Activated B cell treated with CpG ODN at 0.5 μM for 24 hours (primary cell): ENCODE results near the gene AKT1. TPM values are rescaled to one million over a fixed set of nuclear protein-coding genes. Genes with fewer than 3 reads are reported as not detected.

Source experiments
- ATAC-seq: fragments of 200-7000 bp; cut with Tn5 transposase; one replicate; pipeline ENCODE4 v1.10.0; 2021; ENCODE audit warnings: low read depth, mild to moderate bottlenecking, moderate library complexity
- CTCF ChIA-PET: fragments of 350-600 bp; sonication (Branson Sonifier 250); formaldehyde crosslinking; loops from one replicate; lab custom pipeline; 2021; ENCODE audit warnings: antibody characterized with exemption; lab: Charles Lee
- POLR2A ChIA-PET: fragments of 350-600 bp; sonication (Branson Sonifier 250); formaldehyde crosslinking; loops from one replicate; lab custom pipeline; 2021; ENCODE audit warnings: antibody characterized with exemption; lab: Charles Lee
- DNase-seq: peaks from one replicate; pipeline ENCODE4 v3.0.0; 2022
- H3K27ac Mint-ChIP-seq: one replicate; pipeline ENCODE4 v1.8.0; 2020; ENCODE audit warnings: mixed read lengths
- H3K27me3 Mint-ChIP-seq: one replicate; pipeline ENCODE4 v1.8.0; 2021; ENCODE audit warnings: mixed read lengths
- H3K36me3 Mint-ChIP-seq: one replicate; pipeline ENCODE4 v1.8.0; 2021; ENCODE audit warnings: low read depth, mixed read lengths
- H3K4me1 Mint-ChIP-seq: one replicate; pipeline ENCODE4 v1.8.0; 2021; ENCODE audit warnings: mixed read lengths
- H3K4me3 Mint-ChIP-seq: one replicate; pipeline ENCODE4 v1.8.0; 2020; ENCODE audit warnings: mild to moderate bottlenecking, mixed read lengths
- H3K9me3 Mint-ChIP-seq: one replicate; pipeline ENCODE4 v1.8.0; 2020; ENCODE audit warnings: mixed read lengths
- intact Hi-C: fragments of 100-400 bp; cut with micrococcal nuclease; formaldehyde crosslinking; loops from one replicate; pipeline ENCODE4 v1.15.1; 2024
- total RNA-seq: library from RNA; stranded (reverse); gene quantifications from 2 replicates; pipeline ENCODE4 v1.2.3, GENCODE V29; 2022
- TF ChIP-seq, protein P1 (sequence below): fragments of 200-600 bp; IDR thresholded peaks from one replicate; pipeline ENCODE4 v1.8.0; 2022; ENCODE audit warnings: antibody characterized with exemption, mild to moderate bottlenecking

The AKT1 gene
- total RNA-seq, 1 donor from 2014 or later: 80.8 TPM

DNA sequence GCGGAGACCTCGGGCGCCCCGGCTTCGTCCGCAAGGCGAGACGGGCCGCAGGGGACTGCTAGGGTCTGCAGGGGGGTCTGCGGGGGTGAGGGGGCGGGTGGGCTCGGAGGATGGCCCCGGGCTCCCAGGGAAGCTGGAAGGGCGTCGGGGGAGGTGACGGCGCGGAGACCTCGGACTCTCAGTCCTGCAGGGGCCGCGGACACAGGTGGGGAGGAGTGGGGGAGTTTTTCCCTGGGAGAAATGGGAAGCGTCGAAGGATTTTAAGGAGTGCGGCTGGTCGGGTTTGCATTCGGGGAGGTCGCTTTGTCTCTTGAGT is 31.3 kb upstream of the AKT1 start:
- Mint-ChIP-seq H3K4me3 (peak overlapping the region; percentile 78), H3K27me3 (peaks cover 9% of the 10 kb centered on the region), H3K36me3 (no peaks in the 10 kb centered on the region), H3K9me3 (no peaks in the 10 kb centered on the region), H3K27ac (no peak overlapping the region), H3K4me1 (peaks cover 20% of the 10 kb centered on the region)
- POLR2A ChIA-PET: interaction anchor here (1.2 to 1.9 kb wide), 3 partner anchors 26 to 239 kb away, joined by 3 to 5 read pairs (median 3); partner anchors contain the start of genes GPR132 and ZBTB42
- TF ChIP-seq, protein P1, sequence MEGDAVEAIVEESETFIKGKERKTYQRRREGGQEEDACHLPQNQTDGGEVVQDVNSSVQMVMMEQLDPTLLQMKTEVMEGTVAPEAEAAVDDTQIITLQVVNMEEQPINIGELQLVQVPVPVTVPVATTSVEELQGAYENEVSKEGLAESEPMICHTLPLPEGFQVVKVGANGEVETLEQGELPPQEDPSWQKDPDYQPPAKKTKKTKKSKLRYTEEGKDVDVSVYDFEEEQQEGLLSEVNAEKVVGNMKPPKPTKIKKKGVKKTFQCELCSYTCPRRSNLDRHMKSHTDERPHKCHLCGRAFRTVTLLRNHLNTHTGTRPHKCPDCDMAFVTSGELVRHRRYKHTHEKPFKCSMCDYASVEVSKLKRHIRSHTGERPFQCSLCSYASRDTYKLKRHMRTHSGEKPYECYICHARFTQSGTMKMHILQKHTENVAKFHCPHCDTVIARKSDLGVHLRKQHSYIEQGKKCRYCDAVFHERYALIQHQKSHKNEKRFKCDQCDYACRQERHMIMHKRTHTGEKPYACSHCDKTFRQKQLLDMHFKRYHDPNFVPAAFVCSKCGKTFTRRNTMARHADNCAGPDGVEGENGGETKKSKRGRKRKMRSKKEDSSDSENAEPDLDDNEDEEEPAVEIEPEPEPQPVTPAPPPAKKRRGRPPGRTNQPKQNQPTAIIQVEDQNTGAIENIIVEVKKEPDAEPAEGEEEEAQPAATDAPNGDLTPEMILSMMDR: no peak
- intact Hi-C loops: loop anchor here (1.0 to 5.0 kb wide), 5 partner anchors 26 to 474 kb away; partner anchors contain the start of genes BRF1, CDCA4, PLD4 and ZBTB42
- DNase-seq (no peak), ATAC-seq (no peak)
- CTCF ChIA-PET: interaction anchor here (3.0 kb wide), 1 partner anchor 58 kb away, joined by 59 read pairs; no protein-coding TSS in a partner anchor

DNA sequence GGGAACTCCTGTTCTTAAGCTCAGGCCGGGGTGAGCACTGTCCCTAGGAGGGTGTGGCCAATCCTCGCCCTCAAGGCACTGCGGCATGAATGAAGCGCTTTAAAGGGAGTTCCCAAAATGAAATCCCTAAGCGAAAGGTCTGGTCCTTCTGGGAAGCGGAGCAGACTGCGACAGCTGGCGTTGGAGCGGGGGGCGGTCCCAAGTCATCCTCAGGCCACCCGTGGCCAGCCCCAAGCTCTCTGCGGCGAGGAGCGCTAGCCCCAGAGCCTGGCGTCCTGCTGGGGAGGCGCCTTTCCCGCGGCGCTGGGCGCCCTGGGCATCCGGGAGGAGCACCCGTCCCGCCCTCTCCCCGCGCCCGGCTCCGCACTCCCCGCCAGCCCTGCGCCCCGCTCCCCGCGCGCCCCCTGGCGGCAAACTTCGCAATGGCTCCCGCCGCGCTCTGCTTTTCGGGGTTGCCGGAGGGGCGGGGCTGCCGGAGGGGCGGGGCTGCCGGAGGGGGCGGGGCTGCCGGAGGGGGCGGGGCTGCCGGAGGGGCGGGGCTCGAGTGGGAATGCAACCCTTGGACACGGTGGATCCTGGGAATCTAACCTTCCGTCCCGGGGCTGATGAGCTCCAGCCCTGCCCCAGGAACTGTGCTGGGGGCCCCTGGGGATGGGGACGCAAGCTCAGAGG is 30.8 kb upstream of the AKT1 start:
- ChIA-PET CTCF (interaction anchor here (1.0 to 3.0 kb wide), 3 partner anchors 26 to 74 kb away, joined by 4 to 59 read pairs (median 4); partner anchors contain the start of genes SIVA1 and ZBTB42), POLR2A (interaction anchor here (0.5 to 1.9 kb wide), 5 partner anchors 26 to 239 kb away, joined by 3 to 13 read pairs (median 3); partner anchors contain the start of genes GPR132 and ZBTB42)
- H3K27me3 Mint-ChIP-seq: peaks cover 9% of the 10 kb centered on the region
- peaks cover 20% of the 10 kb centered on the region for H3K4me1 Mint-ChIP-seq
- H3K9me3 Mint-ChIP-seq: no peaks in the 10 kb centered on the region
- H3K4me3 Mint-ChIP-seq: peak overlapping the region; percentile 77
- peaks cover 2% of the 10 kb centered on the region for H3K36me3 Mint-ChIP-seq
- intact Hi-C loops: loop anchor here (1.0 to 5.0 kb wide), 5 partner anchors 26 to 474 kb away; partner anchors contain the start of genes BRF1, CDCA4, PLD4 and ZBTB42
- TF ChIP-seq, protein P1: no peak
- peak; percentile 97 for DNase-seq
- no peak overlapping the region for H3K27ac Mint-ChIP-seq
- ATAC-seq: peak; percentile 87

DNA sequence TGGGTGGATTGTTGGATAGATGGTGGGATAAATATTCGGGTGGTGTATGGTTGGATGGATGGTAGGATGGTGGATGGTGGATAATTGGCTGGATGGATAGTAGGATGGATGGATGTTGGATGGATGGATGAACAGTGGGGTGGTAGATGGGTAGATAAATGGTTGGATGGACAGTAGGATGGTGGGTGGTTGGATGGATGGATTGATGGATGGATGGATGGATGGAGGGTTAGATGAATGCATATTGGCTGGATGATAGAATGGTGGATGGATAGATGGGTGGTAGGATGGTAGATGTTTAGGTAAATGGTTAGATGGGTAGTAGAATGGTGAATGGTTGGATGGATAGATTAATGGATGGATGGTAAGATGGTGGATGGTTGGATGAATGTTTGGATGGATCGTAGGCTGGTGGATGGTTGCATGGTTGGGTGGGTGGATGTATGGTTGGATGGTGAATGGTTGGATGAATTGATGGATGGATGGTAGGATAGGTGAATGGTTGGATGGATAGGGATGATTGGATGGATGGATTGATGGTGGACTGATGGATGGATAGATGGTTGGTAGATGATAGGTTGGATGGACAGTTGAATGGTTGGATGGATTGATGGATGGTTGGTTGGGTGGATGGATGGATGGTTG is 28.9 kb upstream of the AKT1 start:
- ChIA-PET CTCF (interaction anchor here (3.0 kb wide), 1 partner anchor 56 kb away, joined by 59 read pairs; no protein-coding TSS in a partner anchor), POLR2A (no interaction called here)
- ATAC-seq: no peak
- Mint-ChIP-seq H3K4me3 (peak overlapping the region; percentile 7), H3K4me1 (peaks cover 20% of the 10 kb centered on the region), H3K27ac (peak overlapping the region; percentile 4), H3K9me3 (no peaks in the 10 kb centered on the region), H3K27me3 (peaks cover 9% of the 10 kb centered on the region), H3K36me3 (peaks cover 2% of the 10 kb centered on the region)
- intact Hi-C loops: no loop called here
- TF ChIP-seq, protein P1: no peak
- DNase-seq: no peak

DNA sequence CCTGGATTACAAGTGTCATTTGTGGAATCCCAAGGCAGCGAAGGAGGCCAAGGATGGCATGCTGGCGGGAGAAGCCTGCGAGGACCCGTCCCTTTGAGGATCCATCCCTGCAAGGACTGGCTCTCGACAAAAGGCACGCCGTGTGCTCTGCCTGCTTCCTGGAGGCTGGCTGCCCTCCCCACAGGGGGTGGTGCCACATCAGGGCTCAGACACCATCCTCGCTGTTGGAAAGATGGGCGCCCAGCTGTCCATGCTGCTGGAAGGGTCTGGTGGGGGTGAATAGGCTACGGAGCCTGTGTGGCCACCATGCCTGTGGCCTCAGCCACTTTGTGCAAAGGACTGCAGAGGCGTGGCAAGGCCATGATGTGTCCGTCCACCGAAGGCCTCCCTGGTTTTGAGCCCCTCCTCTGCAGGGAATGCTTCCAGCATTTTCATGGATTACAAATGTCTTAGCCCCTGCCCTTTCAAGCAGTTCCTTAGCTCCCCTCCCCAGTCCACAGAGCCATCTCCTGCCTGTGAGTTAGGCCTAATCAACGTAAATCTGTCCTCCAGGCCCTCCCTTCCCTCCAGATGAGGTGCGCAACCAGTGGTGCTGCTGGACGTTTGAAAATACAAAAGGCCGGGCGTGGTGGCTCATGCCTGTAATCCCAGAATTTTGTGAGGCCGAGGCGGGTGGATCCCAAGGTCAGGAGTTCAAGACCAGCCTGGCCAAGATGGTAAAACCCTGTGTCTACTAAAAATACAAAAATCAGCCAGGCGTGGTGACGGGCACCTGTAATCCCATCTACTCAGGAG is 27.5 kb upstream of the AKT1 start:
- H3K4me1 Mint-ChIP-seq: peaks cover 20% of the 10 kb centered on the region
- H3K4me3 Mint-ChIP-seq: no peak overlapping the region
- DNase-seq (no peak), ATAC-seq (no peak)
- H3K9me3 Mint-ChIP-seq: no peaks in the 10 kb centered on the region
- ChIA-PET CTCF (no interaction called here), POLR2A (no interaction called here)
- TF ChIP-seq, protein P1: no peak
- intact Hi-C loops: no loop called here
- peaks cover 9% of the 10 kb centered on the region for H3K27me3 Mint-ChIP-seq
- no peak overlapping the region for H3K27ac Mint-ChIP-seq
- H3K36me3 Mint-ChIP-seq: peaks cover 6% of the 10 kb centered on the region
